Stomach (tissue), 9 donors: ENCODE results near the gene PDE4B. TPM values are rescaled to one million over a fixed set of nuclear protein-coding genes. Genes with fewer than 3 reads are reported as not detected.

Source experiments
- DNase-seq, 2 donors: peaks; one replicate each; pipeline versions ENCODE4 v3.0.0 to v3.0.0-alpha.2; 2013 to 2019
- H3K27ac ChIP-seq, 5 donors: fragments of 200-600 bp in 4 of 5; sonication (generic) in 4 of 5; one replicate each; pipeline ENCODE4 v1.5.1; 2013 to 2019; ENCODE audit warnings: mild to moderate bottlenecking in 1 of 5, moderate library complexity in 1 of 5
- H3K27me3 ChIP-seq, 3 donors: fragments of 200-600 bp; sonication (generic); one replicate each; pipeline ENCODE4 v1.5.1; 2017 to 2019; ENCODE audit warnings: mixed run types in 1 of 3
- H3K36me3 ChIP-seq, 4 donors: fragments of 200-600 bp; sonication (generic); 1 replicate in 3 of 4; 2 replicates in 1 of 4; pipeline ENCODE4 v1.5.1; 2016 to 2019
- H3K4me1 ChIP-seq, 4 donors: fragments of 200-600 bp; sonication (generic); one replicate each; pipeline ENCODE4 v1.5.1; 2016 to 2019
- H3K4me3 ChIP-seq, 4 donors: fragments of 200-600 bp; sonication (generic) in 3 of 4; one replicate each; pipeline ENCODE4 v1.5.1; 2016 to 2019; ENCODE audit warnings: mild to moderate bottlenecking in 1 of 4
- H3K9me3 ChIP-seq, 4 donors: fragments of 200-600 bp; sonication (generic); one replicate each; pipeline ENCODE4 v1.5.1; 2016 to 2019
- CTCF ChIP-seq, 7 experiments: fragments of 450-650 bp in 4 of 7; fragments of 200-600 bp in 3 of 7; sonication (generic) in 3 of 7; IDR thresholded peaks; one replicate each; pipeline ENCODE4 v1.5.1; 2016 to 2019; ENCODE audit warnings: antibody characterized with exemption in 7 of 7, control low read depth in 2 of 7, mild to moderate bottlenecking in 1 of 7
- EP300 ChIP-seq: sonication (generic); formaldehyde crosslinking; IDR thresholded peaks from one replicate; pipeline ENCODE4 v1.6.1; 2017; ENCODE audit warnings: antibody characterized with exemption
- POLR2A ChIP-seq, 4 donors: fragments of 450-650 bp; IDR thresholded peaks; one replicate each; pipeline ENCODE4 v1.6.1; 2016; ENCODE audit warnings: antibody characterized with exemption in 4 of 4, control low read depth in 2 of 4, mild to moderate bottlenecking in 1 of 4, moderate library complexity in 1 of 4
- POLR2AphosphoS5 ChIP-seq, 3 donors: sonication (generic); formaldehyde crosslinking; IDR thresholded peaks; one replicate each; pipeline ENCODE4 v1.6.1; 2016; ENCODE audit warnings: antibody characterized with exemption in 3 of 3
- WGBS, 5 donors: extraction: QIAGEN DNeasy Blood & Tissue Kit in 3 of 5; methylation state at CpG; one replicate each; pipeline versions ENCODE4 v1.1.5 to v1.1.7; 2013 to 2018; 5-methylcytosine and 5-hydroxymethylcytosine counted together
- intact Hi-C: fragments of 100-400 bp; cut with DNase I; formaldehyde crosslinking; loops from one replicate; pipeline ENCODE4 v1.15.1; 2023; ENCODE audit warnings: low total_unique reads
- polyA plus RNA-seq, 3 donors: library from polyadenylated mRNA; stranded (reverse); fragments of 200-250 nt; gene quantifications; one replicate each; pipeline ENCODE4 v1.2.3, GENCODE V29; 2013
- total RNA-seq, 5 donors: library from RNA; depleted of rRNA; stranded (reverse); fragments of >200 nt; gene quantifications; one replicate each; pipeline versions ENCODE4 v1.1.0 to v1.2.3, GENCODE V29; 2014 to 2016
- donor health status: healthy with polysubstance abuse.
- donor health status: Bipolar disorder and iron deficiency.
- donor health status: healthy.

Gene PDE4B
- total and polyA plus RNA-seq, 8 donors, result 0.45 to 34.3 (median 3.2) TPM

GRCh38 chr1:65890201-65890843 is 97.6 kb downstream of the PDE4B start:
- no peaks in the 10 kb centered on the region for H3K27me3 ChIP-seq
- 13 to 26% (median 18%) methylated on average over 3 of the region's 3 CpGs for WGBS, 5 donors

GRCh38 chr1:65894738-65895605 is 102.3 kb downstream of the PDE4B start:
- TF ChIP-seq EP300 (no peak), POLR2A (IDR thresholded peaks at IDR 0.05) (no peak), CTCF (IDR thresholded peaks at IDR 0.05) (no peak), POLR2AphosphoS5 (IDR thresholded peaks at IDR 0.05) (no peak)
- H3K27ac ChIP-seq, result no peak overlapping the region
- H3K27me3 ChIP-seq, result no peaks in the 10 kb centered on the region
- no peaks in the 10 kb centered on the region for H3K36me3 ChIP-seq
- DNase-seq, result no peak
- no peaks in the 10 kb centered on the region for H3K4me1 ChIP-seq
- intact Hi-C loops, result no loop called here
- H3K9me3 ChIP-seq, result no peaks in the 10 kb centered on the region
- no peak overlapping the region for H3K4me3 ChIP-seq
- 69 to 73% (median 73%) methylated on average over 8 of the region's 8 CpGs for WGBS, 5 donors

More at GRCh38 chr1:65890201-65890843, 97.6 kb downstream of the PDE4B start:
- Histone ChIP-seq H3K9me3 (no peaks in the 10 kb centered on the region), H3K27ac (no peak overlapping the region), H3K36me3 (no peaks in the 10 kb centered on the region), H3K4me3 (no peak overlapping the region), H3K4me1 (no peaks in the 10 kb centered on the region)
- no peak for TF ChIP-seq CTCF (IDR thresholded peaks at IDR 0.05)
- TF ChIP-seq POLR2A (IDR thresholded peaks at IDR 0.05), result no peak
- TF ChIP-seq EP300, result no peak
- TF ChIP-seq POLR2AphosphoS5 (IDR thresholded peaks at IDR 0.05), result no peak
- intact Hi-C loops, result no loop called here
- no peak for DNase-seq

- Histone ChIP-seq H3K9me3 (no peaks in the 10 kb centered on the region), H3K4me3 (no peak overlapping the region), H3K27me3 (no peaks in the 10 kb centered on the region), H3K27ac (no peak overlapping the region), H3K36me3 (no peaks in the 10 kb centered on the region), H3K4me1 (no peaks in the 10 kb centered on the region)
- 31 to 53% (median 35%) methylated on average over 1 of the region's 1 CpG for WGBS, 5 donors
- no peak for TF ChIP-seq POLR2A (IDR thresholded peaks at IDR 0.05)
- no peak for TF ChIP-seq CTCF (IDR thresholded peaks at IDR 0.05)
- TF ChIP-seq POLR2AphosphoS5 (IDR thresholded peaks at IDR 0.05), result no peak
- TF ChIP-seq EP300, result no peak
- DNase-seq, result no peak
- intact Hi-C loops, result no loop called here
Measured at GRCh38 chr1:65896721-65897120, 104.0 kb downstream of the PDE4B start.

GRCh38 chr1:65897485-65897884 is 104.8 kb downstream of the PDE4B start:
- Histone ChIP-seq H3K9me3 (no peaks in the 10 kb centered on the region), H3K4me1 (no peaks in the 10 kb centered on the region), H3K27me3 (no peaks in the 10 kb centered on the region), H3K36me3 (no peaks in the 10 kb centered on the region), H3K27ac (no peak overlapping the region), H3K4me3 (no peak overlapping the region)
- TF ChIP-seq EP300 (no peak), POLR2A (IDR thresholded peaks at IDR 0.05) (no peak), POLR2AphosphoS5 (IDR thresholded peaks at IDR 0.05) (no peak), CTCF (IDR thresholded peaks at IDR 0.05) (no peak)
- WGBS, 5 donors, result 73 to 85% (median 82%) methylated on average over 1 of the region's 1 CpG
- DNase-seq, result no peak
- intact Hi-C loops, result no loop called here
